Thyroid gland (tissue), 4 donors: Measurements from ENCODE around the gene SLC30A1.
"Not testable (repeated sequence)": the region's sequence is repeated elsewhere in the genome, so short reads cannot be mapped to it uniquely, and the experiment has no call there.

ENCODE experiments used
- POLR2A ChIP-seq, 2 donors: fragments of 450-650 bp; IDR thresholded peaks; one replicate each; pipeline ENCODE4 v1.6.1; 2017; ENCODE audit warnings: antibody characterized with exemption in 2 of 2, mild to moderate bottlenecking in 2 of 2, moderate library complexity in 1 of 2
- TF ChIP-seq, protein P1 (sequence below), 6 experiments: fragments of 200-600 bp in 3 of 6; fragments of 450-650 bp in 3 of 6; sonication (generic) in 3 of 6; IDR thresholded peaks; one replicate each; pipeline ENCODE4 v1.5.1; 2016 to 2019; ENCODE audit warnings: antibody characterized with exemption in 6 of 6, mild to moderate bottlenecking in 2 of 6, inconsistent platforms in 1 of 6, moderate library complexity in 1 of 6

DNA sequence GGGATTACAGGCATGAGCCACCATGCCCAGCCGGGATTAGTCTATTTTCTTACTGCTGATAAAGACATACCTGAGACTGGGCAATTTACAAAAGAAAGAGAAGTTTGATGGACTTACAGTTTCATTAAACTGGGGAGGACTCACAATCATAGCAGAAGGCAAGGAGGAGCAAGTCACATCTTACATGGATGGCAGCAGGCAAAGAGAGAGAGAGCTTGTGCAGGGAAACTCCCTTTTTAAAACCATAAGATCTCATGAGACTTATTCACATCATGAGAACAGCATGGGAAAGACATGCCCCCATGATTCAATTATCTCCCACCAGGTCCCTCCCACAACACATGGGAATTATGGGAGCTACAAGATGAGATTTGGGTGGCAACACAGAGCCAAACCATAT lies 38.1 kb downstream of the SLC30A1 start:
- TF ChIP-seq, protein P1, sequence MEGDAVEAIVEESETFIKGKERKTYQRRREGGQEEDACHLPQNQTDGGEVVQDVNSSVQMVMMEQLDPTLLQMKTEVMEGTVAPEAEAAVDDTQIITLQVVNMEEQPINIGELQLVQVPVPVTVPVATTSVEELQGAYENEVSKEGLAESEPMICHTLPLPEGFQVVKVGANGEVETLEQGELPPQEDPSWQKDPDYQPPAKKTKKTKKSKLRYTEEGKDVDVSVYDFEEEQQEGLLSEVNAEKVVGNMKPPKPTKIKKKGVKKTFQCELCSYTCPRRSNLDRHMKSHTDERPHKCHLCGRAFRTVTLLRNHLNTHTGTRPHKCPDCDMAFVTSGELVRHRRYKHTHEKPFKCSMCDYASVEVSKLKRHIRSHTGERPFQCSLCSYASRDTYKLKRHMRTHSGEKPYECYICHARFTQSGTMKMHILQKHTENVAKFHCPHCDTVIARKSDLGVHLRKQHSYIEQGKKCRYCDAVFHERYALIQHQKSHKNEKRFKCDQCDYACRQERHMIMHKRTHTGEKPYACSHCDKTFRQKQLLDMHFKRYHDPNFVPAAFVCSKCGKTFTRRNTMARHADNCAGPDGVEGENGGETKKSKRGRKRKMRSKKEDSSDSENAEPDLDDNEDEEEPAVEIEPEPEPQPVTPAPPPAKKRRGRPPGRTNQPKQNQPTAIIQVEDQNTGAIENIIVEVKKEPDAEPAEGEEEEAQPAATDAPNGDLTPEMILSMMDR (IDR thresholded peaks at IDR 0.05) = not testable (repeated sequence)
- not testable (repeated sequence) for TF ChIP-seq POLR2A (IDR thresholded peaks at IDR 0.05)
